ENCODE data around the gene BANP.
"Not testable (repeated sequence)": the region's sequence is repeated elsewhere in the genome, so short reads cannot be mapped to it uniquely, and the experiment has no call there.

BANP gene

GRCh38 chr16:87976665-87977064 lies 25.4 kb downstream of the BANP start:
- H3K9me3 ChIP-seq (ENCODE audit: insufficient read depth, low read length, severe bottlenecking) = peaks cover 1% of the 10 kb centered on the region
- no peak overlapping the region for H3K27ac ChIP-seq (ENCODE audit: low read length)
- H3K4me2 ChIP-seq (ENCODE audit: insufficient read depth, low read length) = no peak overlapping the region
- H3K4me1 ChIP-seq (ENCODE audit: insufficient read depth, low read length) = no peaks in the 10 kb centered on the region
- H4K20me1 ChIP-seq (ENCODE audit: insufficient read depth, low read length) = peaks cover 18% of the 10 kb centered on the region
- no peak overlapping the region for H3K4me3 ChIP-seq (ENCODE audit: low read depth in 1 of 2, low read length in 2 of 2)
- TF ChIP-seq EZH2 (IDR thresholded peaks at IDR 0.05; ENCODE audit: borderline replicate concordance, low read depth, low read length, severe bottlenecking) (no peak), CTCF (IDR thresholded peaks at IDR 0.05; ENCODE audit: borderline replicate concordance, extremely low read depth, low read length, poor library complexity, severe bottlenecking) (no peak)
- no peaks in the 10 kb centered on the region for H3K27me3 ChIP-seq (ENCODE audit: insufficient read depth, low read length, poor library complexity)
- DNase-seq = no peak
- peaks cover 33% of the 10 kb centered on the region for H3K36me3 ChIP-seq (ENCODE audit: insufficient read depth, low read length)
- no peak for ATAC-seq (ENCODE audit: insufficient read depth, low read depth)
- H2AFZ ChIP-seq (ENCODE audit: low read depth, low read length) = no peak overlapping the region
- H3K79me2 ChIP-seq (ENCODE audit: insufficient read depth, low read length) = peaks cover 52% of the 10 kb centered on the region
- H3K9ac ChIP-seq (ENCODE audit: low read depth, low read length) = no peak overlapping the region

DNA sequence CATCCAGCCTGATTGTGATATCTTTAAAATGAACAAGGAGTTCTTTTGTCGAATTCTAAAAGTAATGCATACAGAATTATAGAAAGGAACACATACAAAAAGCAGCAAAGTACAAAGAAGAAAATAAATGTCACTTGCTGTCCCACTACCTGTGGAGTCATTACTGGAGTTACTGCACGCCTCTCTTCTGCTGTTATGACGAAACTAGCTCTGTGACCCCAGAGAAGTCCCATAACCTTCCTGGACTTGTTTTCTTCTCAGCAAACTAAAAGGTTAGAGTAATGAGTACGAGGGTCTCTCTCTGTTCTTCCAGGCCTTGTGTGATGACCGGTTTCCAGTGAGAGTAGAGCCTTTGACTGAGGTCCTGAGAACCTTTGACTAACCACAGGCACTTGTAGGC lies 26.9 kb downstream of the BANP start:
- Histone ChIP-seq H3K4me3 (ENCODE audit: low read depth in 1 of 2, low read length in 2 of 2) (no peak overlapping the region), H3K4me1 (ENCODE audit: insufficient read depth, low read length) (no peaks in the 10 kb centered on the region), H3K27me3 (ENCODE audit: insufficient read depth, low read length, poor library complexity) (no peaks in the 10 kb centered on the region), H3K9me3 (ENCODE audit: insufficient read depth, low read length, severe bottlenecking) (no peaks in the 10 kb centered on the region), H3K27ac (ENCODE audit: low read length) (no peak overlapping the region), H3K4me2 (ENCODE audit: insufficient read depth, low read length) (no peak overlapping the region), H4K20me1 (ENCODE audit: insufficient read depth, low read length) (peaks cover 13% of the 10 kb centered on the region), H3K9ac (ENCODE audit: low read depth, low read length) (no peak overlapping the region), H3K36me3 (ENCODE audit: insufficient read depth, low read length) (peaks cover 48% of the 10 kb centered on the region), H2AFZ (ENCODE audit: low read depth, low read length) (no peak overlapping the region), H3K79me2 (ENCODE audit: insufficient read depth, low read length) (peaks cover 37% of the 10 kb centered on the region)
- ATAC-seq (ENCODE audit: insufficient read depth, low read depth) (no peak), DNase-seq (no peak)
- TF ChIP-seq CTCF (IDR thresholded peaks at IDR 0.05; ENCODE audit: borderline replicate concordance, extremely low read depth, low read length, poor library complexity, severe bottlenecking) (no peak), EZH2 (IDR thresholded peaks at IDR 0.05; ENCODE audit: borderline replicate concordance, low read depth, low read length, severe bottlenecking) (no peak)

DNA sequence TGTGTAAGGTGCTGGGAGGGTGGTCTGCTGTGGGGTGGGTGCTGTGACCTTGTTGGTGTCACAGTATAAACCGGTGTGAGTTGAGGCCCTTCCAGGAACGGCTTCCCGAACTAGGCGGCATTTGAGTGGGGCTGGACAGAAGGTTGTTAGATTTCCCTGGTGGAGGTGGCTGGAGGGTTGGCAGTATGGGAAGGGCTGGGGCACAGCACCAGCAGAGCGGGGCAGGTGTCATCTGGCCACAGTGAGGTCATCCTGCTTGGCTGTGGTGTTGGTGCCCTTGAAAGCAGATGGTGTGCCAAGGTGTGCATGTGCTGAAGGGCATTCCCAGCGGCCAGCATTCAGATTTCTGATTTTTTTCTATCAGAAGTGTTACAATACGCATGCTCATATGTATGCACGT lies 28.1 kb downstream of the BANP start:
- Histone ChIP-seq H3K79me2 (ENCODE audit: insufficient read depth, low read length) (peaks cover 25% of the 10 kb centered on the region), H3K4me1 (ENCODE audit: insufficient read depth, low read length) (no peaks in the 10 kb centered on the region), H3K9me3 (ENCODE audit: insufficient read depth, low read length, severe bottlenecking) (no peaks in the 10 kb centered on the region), H3K9ac (ENCODE audit: low read depth, low read length) (no peak overlapping the region), H3K36me3 (ENCODE audit: insufficient read depth, low read length) (peaks cover 57% of the 10 kb centered on the region), H3K4me3 (ENCODE audit: low read depth in 1 of 2, low read length in 2 of 2) (no peak overlapping the region), H2AFZ (ENCODE audit: low read depth, low read length) (no peak overlapping the region), H4K20me1 (ENCODE audit: insufficient read depth, low read length) (peaks cover 10% of the 10 kb centered on the region), H3K27me3 (ENCODE audit: insufficient read depth, low read length, poor library complexity) (no peaks in the 10 kb centered on the region), H3K4me2 (ENCODE audit: insufficient read depth, low read length) (no peak overlapping the region), H3K27ac (ENCODE audit: low read length) (no peak overlapping the region)
- TF ChIP-seq CTCF (IDR thresholded peaks at IDR 0.05; ENCODE audit: borderline replicate concordance, extremely low read depth, low read length, poor library complexity, severe bottlenecking) (no peak), EZH2 (IDR thresholded peaks at IDR 0.05; ENCODE audit: borderline replicate concordance, low read depth, low read length, severe bottlenecking) (no peak)
- no peak for ATAC-seq (ENCODE audit: insufficient read depth, low read depth)
- no peak for DNase-seq

GRCh38 chr16:87979911-87980630 lies 28.8 kb downstream of the BANP start:
- H3K9ac ChIP-seq (ENCODE audit: low read depth, low read length); ATAC-seq (ENCODE audit: insufficient read depth, low read depth); H3K27me3 ChIP-seq (ENCODE audit: insufficient read depth, low read length, poor library complexity); H3K4me2 ChIP-seq (ENCODE audit: insufficient read depth, low read length); H3K9me3 ChIP-seq (ENCODE audit: insufficient read depth, low read length, severe bottlenecking); DNase-seq; H2AFZ ChIP-seq (ENCODE audit: low read depth, low read length); H4K20me1 ChIP-seq (ENCODE audit: insufficient read depth, low read length); H3K27ac ChIP-seq (ENCODE audit: low read length); H3K4me3 ChIP-seq (ENCODE audit: low read depth in 1 of 2, low read length in 2 of 2); H3K4me1 ChIP-seq (ENCODE audit: insufficient read depth, low read length): not testable (repeated sequence)
- H3K36me3 ChIP-seq (ENCODE audit: insufficient read depth, low read length) = peaks cover 59% of the 10 kb centered on the region
- H3K79me2 ChIP-seq (ENCODE audit: insufficient read depth, low read length) = peaks cover 18% of the 10 kb centered on the region

DNA sequence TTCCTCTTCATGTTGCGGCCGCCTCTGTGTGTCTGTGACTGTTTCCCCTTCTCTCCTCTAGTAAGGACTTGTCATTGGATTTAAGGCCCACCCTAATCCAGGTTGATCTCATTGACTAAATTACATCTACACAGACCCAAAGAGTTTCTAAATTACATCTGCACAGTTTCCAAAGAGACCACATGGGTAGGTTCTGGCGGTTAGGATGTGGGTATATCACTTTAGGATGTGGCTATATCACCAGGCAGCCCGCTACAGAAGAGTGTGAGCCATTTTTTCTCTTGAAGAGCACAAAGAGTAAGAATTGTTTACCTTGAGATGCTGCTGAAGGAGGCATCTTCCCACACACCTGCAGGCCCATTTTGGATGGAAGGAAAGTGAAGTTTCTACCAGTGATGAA lies 30.1 kb downstream of the BANP start:
- peak; percentile 74 for ATAC-seq (ENCODE audit: insufficient read depth, low read depth)
- not testable (repeated sequence) for H3K9ac ChIP-seq (ENCODE audit: low read depth, low read length); H2AFZ ChIP-seq (ENCODE audit: low read depth, low read length)

More for the DNA sequence above, 30.1 kb downstream of the BANP start:
- H3K4me1 ChIP-seq (ENCODE audit: insufficient read depth, low read length); H3K27me3 ChIP-seq (ENCODE audit: insufficient read depth, low read length, poor library complexity); H4K20me1 ChIP-seq (ENCODE audit: insufficient read depth, low read length); H3K4me3 ChIP-seq (ENCODE audit: low read depth in 1 of 2, low read length in 2 of 2); H3K9me3 ChIP-seq (ENCODE audit: insufficient read depth, low read length, severe bottlenecking); H3K27ac ChIP-seq (ENCODE audit: low read length); H3K4me2 ChIP-seq (ENCODE audit: insufficient read depth, low read length): not testable (repeated sequence)
- peaks cover 67% of the 10 kb centered on the region for H3K36me3 ChIP-seq (ENCODE audit: insufficient read depth, low read length)
- peak; percentile 27 for DNase-seq
- H3K79me2 ChIP-seq (ENCODE audit: insufficient read depth, low read length) = peaks cover 19% of the 10 kb centered on the region
